Activated CD4-positive, alpha-beta memory T cell treated with anti-CD3 and anti-CD28 coated beads for 36 hours (primary cell): ENCODE results near the gene ZNF536. TPM values are rescaled to one million over a fixed set of nuclear protein-coding genes. Genes with fewer than 3 reads are reported as not detected.

Source experiments
- CTCF ChIA-PET: fragments of 350-600 bp; sonication (Branson Sonifier 250); formaldehyde crosslinking; loops from one replicate; lab custom pipeline; 2021; ENCODE audit warnings: antibody characterized with exemption, inconsistent platforms; lab: Charles Lee
- POLR2A ChIA-PET: fragments of 350-600 bp; sonication (Branson Sonifier 250); formaldehyde crosslinking; loops from one replicate; lab custom pipeline; 2021; ENCODE audit warnings: antibody characterized with exemption; lab: Charles Lee
- DNase-seq: peaks from one replicate; pipeline ENCODE4 v3.0.0-alpha.2; 2020
- H3K27ac Mint-ChIP-seq: one replicate; pipeline ENCODE4 v1.8.0; 2021; ENCODE audit warnings: mixed read lengths
- H3K27me3 Mint-ChIP-seq: one replicate; pipeline ENCODE4 v1.8.0; 2021; ENCODE audit warnings: mixed read lengths
- H3K36me3 Mint-ChIP-seq: one replicate; pipeline ENCODE4 v1.8.0; 2021; ENCODE audit warnings: mixed read lengths
- H3K4me1 Mint-ChIP-seq: one replicate; pipeline ENCODE4 v1.8.0; 2021; ENCODE audit warnings: low read depth, mixed read lengths
- H3K4me3 Mint-ChIP-seq: one replicate; pipeline ENCODE4 v1.8.0; 2021; ENCODE audit warnings: mild to moderate bottlenecking, mixed read lengths
- H3K9me3 Mint-ChIP-seq: one replicate; pipeline ENCODE4 v1.8.0; 2021; ENCODE audit warnings: mixed read lengths
- intact Hi-C: fragments of 100-400 bp; cut with micrococcal nuclease; formaldehyde crosslinking; loops from one replicate; pipeline ENCODE4 v1.15.1; 2023
- total RNA-seq, 2 experiments: library from RNA; stranded (reverse); gene quantifications; one replicate each; pipeline ENCODE4 v1.2.3, GENCODE V29; 2021

The ZNF536 gene
- total RNA-seq, 2 experiments from 2014 or later, result not detected

GRCh38 chr19:30549151-30549550 lies 177.0 kb downstream of the ZNF536 start:
- Mint-ChIP-seq H3K36me3 (no peaks in the 10 kb centered on the region), H3K9me3 (no peaks in the 10 kb centered on the region), H3K4me1 (no peaks in the 10 kb centered on the region), H3K27ac (no peak overlapping the region), H3K4me3 (no peak overlapping the region), H3K27me3 (peaks cover 1% of the 10 kb centered on the region)
- intact Hi-C loops, result no loop called here
- ChIA-PET CTCF (no interaction called here), POLR2A (no interaction called here)
- DNase-seq, result no peak

DNA sequence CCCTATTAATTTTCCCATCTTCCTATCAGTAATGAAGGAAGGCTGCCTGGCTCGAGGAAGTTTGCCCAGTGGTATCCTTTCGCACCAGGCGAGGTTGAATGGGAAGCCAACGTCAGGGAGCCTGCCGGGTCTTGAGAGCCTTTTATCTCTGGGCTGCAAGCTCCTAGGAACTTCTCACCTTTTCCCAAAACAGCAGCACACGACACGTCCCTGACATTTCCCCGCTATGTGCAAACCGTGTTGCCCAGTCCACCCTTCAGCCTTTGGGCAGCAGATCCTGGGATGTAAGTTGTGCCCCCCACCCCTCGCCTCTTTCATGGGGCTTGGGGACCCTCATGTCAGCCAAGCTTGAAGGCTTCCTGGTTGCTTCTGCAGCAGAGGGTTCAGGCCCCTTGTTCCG lies 179.1 kb downstream of the ZNF536 start:
- H3K36me3 Mint-ChIP-seq, result no peaks in the 10 kb centered on the region
- no peak overlapping the region for H3K4me3 Mint-ChIP-seq
- H3K9me3 Mint-ChIP-seq, result no peaks in the 10 kb centered on the region
- no peak for DNase-seq
- POLR2A ChIA-PET, result no interaction called here
- no peak overlapping the region for H3K27ac Mint-ChIP-seq
- no peaks in the 10 kb centered on the region for H3K4me1 Mint-ChIP-seq
- intact Hi-C loops, result no loop called here
- H3K27me3 Mint-ChIP-seq, result peaks cover 1% of the 10 kb centered on the region
- CTCF ChIA-PET, result no interaction called here

- intact Hi-C loops, result no loop called here
Observed at GRCh38 chr19:30552593-30552992, 180.4 kb downstream of the ZNF536 start.

DNA sequence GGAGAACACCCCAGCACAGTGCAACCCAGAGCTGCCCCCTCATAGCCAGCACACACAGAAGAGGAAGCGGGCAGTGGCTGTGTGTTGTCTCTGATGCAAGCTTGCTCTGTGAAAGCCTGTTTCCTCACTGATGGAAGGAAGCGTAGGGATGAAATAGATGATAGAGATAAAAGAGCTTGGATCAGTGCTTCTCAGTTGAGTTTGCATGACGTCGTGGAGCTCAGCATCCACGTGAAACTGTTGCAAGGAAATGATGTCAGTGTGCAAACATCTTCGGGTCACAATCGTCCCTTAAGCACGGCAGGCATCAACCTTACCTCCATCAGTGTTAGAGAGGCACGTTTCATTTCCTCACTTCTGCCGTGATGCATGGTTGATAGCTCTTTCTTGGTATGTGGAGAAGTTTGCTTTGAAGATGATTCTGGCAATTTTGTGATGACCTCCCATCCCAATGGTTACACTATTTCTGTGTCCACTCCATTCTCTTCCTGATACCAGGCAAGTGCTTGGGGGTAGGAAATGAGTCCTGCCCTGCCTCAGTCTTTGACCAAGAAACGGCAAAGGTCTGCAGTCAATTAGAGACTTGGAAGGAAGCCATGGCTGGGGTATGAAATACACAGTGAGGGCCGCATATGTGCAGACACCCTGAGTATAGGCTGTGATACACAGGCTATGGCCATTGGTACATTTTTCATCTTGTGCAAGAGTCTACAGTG lies 183.0 kb downstream of the ZNF536 start:
- H3K36me3 Mint-ChIP-seq, result no peaks in the 10 kb centered on the region
- H3K4me1 Mint-ChIP-seq, result no peaks in the 10 kb centered on the region
- no peak overlapping the region for H3K4me3 Mint-ChIP-seq
- ChIA-PET CTCF (no interaction called here), POLR2A (no interaction called here)
- H3K27me3 Mint-ChIP-seq, result peaks cover 1% of the 10 kb centered on the region
- DNase-seq, result no peak
- H3K27ac Mint-ChIP-seq, result no peak overlapping the region
- no peaks in the 10 kb centered on the region for H3K9me3 Mint-ChIP-seq
- intact Hi-C loops, result no loop called here

More at GRCh38 chr19:30552593-30552992, 180.4 kb downstream of the ZNF536 start:
- Mint-ChIP-seq H3K27me3 (peaks cover 1% of the 10 kb centered on the region), H3K4me1 (no peaks in the 10 kb centered on the region), H3K4me3 (no peak overlapping the region), H3K36me3 (no peaks in the 10 kb centered on the region), H3K9me3 (no peaks in the 10 kb centered on the region), H3K27ac (no peak overlapping the region)
- CTCF ChIA-PET, result no interaction called here
- POLR2A ChIA-PET, result no interaction called here
- no peak for DNase-seq

- no peaks in the 10 kb centered on the region for H3K4me1 Mint-ChIP-seq
- H3K9me3 Mint-ChIP-seq, result no peaks in the 10 kb centered on the region
- ChIA-PET CTCF (no interaction called here), POLR2A (no interaction called here)
- H3K4me3 Mint-ChIP-seq, result no peak overlapping the region
- no peak overlapping the region for H3K27ac Mint-ChIP-seq
- DNase-seq, result no peak
- H3K36me3 Mint-ChIP-seq, result no peaks in the 10 kb centered on the region
- intact Hi-C loops, result no loop called here
- peaks cover 1% of the 10 kb centered on the region for H3K27me3 Mint-ChIP-seq
Observed at GRCh38 chr19:30555791-30556110, 183.6 kb downstream of the ZNF536 start.

DNA sequence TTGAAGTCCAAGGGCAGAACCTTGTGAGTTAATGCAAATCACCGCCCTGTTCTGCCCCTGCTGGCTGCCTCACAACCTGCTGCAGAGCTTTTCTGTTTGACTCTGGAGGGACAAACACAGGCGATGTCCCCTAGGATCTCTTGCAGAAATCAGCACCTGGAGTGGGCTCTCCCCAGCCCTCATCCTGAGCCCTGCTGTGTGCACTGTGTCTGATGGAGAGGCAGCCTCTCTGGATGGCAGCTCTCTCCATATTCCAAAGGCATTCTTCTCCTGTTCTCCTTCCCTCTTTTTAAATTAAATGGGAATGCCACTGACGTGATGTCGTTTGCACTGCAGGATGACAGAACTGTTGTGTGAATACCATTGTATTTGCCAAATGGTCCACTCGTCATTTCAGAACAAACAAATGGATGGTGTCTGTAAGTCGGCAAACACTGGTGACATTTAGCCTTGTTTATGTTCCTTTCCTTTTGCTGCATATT lies 184.1 kb downstream of the ZNF536 start:
- POLR2A ChIA-PET, result no interaction called here
- Mint-ChIP-seq H3K27me3 (peaks cover 1% of the 10 kb centered on the region), H3K27ac (no peak overlapping the region), H3K4me3 (no peak overlapping the region), H3K9me3 (no peaks in the 10 kb centered on the region), H3K4me1 (no peaks in the 10 kb centered on the region), H3K36me3 (no peaks in the 10 kb centered on the region)
- DNase-seq, result no peak
- intact Hi-C loops, result no loop called here
- CTCF ChIA-PET, result no interaction called here

DNA sequence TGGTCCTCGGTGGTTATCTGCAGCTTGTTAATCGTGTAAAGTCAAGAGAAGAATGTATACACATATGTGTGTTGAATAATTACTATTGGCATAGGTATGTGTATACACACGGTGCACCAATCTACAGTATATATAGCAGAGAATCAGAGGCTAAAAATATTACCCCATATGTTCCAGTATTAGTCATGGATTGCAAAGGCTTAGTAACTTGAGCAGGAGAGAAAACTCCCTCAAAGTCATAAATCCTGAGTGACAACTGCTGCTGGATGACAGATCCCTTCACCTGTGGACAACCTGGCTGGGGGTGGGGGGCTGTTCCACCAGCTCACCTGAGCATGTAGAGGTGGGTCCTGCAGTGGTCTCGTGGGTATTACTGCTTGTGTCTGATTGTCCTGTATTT lies 185.0 kb downstream of the ZNF536 start:
- no peak overlapping the region for H3K4me3 Mint-ChIP-seq
- CTCF ChIA-PET, result no interaction called here

DNA sequence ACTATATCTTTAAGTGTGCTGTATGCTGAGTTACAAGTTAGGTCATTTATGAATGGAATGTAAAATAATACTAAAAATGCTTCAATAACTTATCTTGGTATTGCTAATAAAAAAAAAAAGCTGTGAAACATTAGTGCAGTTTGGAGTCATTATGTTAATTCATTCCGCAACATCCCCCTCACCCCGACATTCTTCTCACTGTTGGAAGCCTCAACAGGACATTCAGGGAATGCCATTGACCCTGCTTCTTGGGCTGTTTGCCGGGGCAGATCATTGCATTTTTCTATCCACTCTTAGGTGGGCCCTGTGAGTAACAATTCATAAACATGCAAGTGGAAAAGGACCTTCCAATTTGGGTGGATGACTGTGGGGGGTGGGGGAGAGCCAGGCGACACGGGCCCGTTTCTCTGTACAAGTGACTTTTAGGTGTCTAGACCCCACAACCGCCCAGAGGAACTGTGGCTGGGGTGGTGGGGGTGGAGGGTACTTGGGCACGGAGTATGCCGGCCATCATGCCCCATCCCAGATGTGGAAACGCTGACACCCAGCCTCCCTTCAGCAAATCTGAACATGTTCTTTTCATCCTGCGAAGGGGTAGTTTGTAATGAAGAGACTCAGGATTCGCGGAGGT lies 185.9 kb downstream of the ZNF536 start:
- no peak overlapping the region for H3K4me3 Mint-ChIP-seq
- CTCF ChIA-PET, result interaction anchor here (0.6 kb wide), 1 partner anchor 396 kb away, joined by 3 read pairs; no protein-coding TSS in a partner anchor
- H3K9me3 Mint-ChIP-seq, result no peaks in the 10 kb centered on the region
- intact Hi-C loops, result no loop called here
- no peaks in the 10 kb centered on the region for H3K36me3 Mint-ChIP-seq
- H3K27ac Mint-ChIP-seq, result no peak overlapping the region
- no peaks in the 10 kb centered on the region for H3K4me1 Mint-ChIP-seq
- no peak for DNase-seq
- POLR2A ChIA-PET, result no interaction called here
- H3K27me3 Mint-ChIP-seq, result peaks cover 1% of the 10 kb centered on the region

More for the DNA sequence above, 185.0 kb downstream of the ZNF536 start:
- POLR2A ChIA-PET, result no interaction called here
- Mint-ChIP-seq H3K4me1 (no peaks in the 10 kb centered on the region), H3K9me3 (no peaks in the 10 kb centered on the region), H3K36me3 (no peaks in the 10 kb centered on the region), H3K27ac (no peak overlapping the region), H3K27me3 (peaks cover 1% of the 10 kb centered on the region)
- DNase-seq, result no peak
- intact Hi-C loops, result no loop called here

- no peak overlapping the region for H3K4me3 Mint-ChIP-seq
- H3K27ac Mint-ChIP-seq, result no peak overlapping the region
- H3K9me3 Mint-ChIP-seq, result no peaks in the 10 kb centered on the region
- intact Hi-C loops, result no loop called here
- no peaks in the 10 kb centered on the region for H3K36me3 Mint-ChIP-seq
- no peak for DNase-seq
- H3K27me3 Mint-ChIP-seq, result no peaks in the 10 kb centered on the region
- ChIA-PET CTCF (interaction anchor here (0.6 kb wide), 1 partner anchor 395 kb away, joined by 3 read pairs; no protein-coding TSS in a partner anchor), POLR2A (no interaction called here)
- no peaks in the 10 kb centered on the region for H3K4me1 Mint-ChIP-seq
Observed at GRCh38 chr19:30558793-30559192, 186.6 kb downstream of the ZNF536 start.

DNA sequence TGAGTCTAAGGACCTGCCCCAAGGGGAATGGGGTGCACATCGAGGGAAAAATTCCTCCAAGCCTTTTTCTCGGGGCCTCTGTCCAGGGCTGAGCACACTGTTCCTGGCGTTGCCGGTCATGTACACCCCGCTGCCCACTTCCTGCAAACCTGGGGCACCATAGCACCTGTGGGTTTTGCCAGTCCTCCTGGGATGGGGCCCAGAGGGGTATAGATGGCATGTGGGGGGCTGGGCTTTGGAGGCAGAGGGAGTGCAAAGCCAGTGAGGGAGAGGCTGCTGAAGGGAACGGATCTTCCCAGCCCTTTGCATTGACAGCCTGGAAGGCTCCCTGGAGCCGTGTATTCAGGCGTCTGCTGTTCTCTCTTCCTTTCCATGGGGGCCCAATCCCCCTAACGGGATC lies 187.3 kb downstream of the ZNF536 start:
- no peaks in the 10 kb centered on the region for H3K36me3 Mint-ChIP-seq
- H3K9me3 Mint-ChIP-seq, result no peaks in the 10 kb centered on the region
- H3K27me3 Mint-ChIP-seq, result no peaks in the 10 kb centered on the region
- H3K4me3 Mint-ChIP-seq, result no peak overlapping the region
- H3K27ac Mint-ChIP-seq, result no peak overlapping the region
- ChIA-PET POLR2A (no interaction called here), CTCF (no interaction called here)
- intact Hi-C loops, result no loop called here
- no peak for DNase-seq
- no peaks in the 10 kb centered on the region for H3K4me1 Mint-ChIP-seq

DNA sequence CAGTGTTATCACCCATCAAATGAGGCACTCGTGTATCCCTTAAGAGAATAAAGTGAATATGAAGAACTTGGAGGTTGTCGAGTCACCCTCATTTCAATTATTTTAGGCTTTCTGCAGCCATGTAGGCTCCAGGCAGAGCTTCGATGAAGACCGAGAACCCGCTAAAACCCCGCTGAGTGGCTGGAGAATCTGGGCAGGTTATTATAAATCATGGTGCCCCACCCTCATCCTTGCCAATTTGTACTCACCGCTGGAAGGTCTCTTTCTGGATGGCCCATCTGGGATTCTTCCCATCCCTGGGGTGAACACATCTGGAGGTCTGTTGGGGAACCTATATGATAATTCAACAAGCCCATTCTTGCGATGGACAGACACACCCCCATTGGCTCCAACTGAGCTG lies 190.8 kb downstream of the ZNF536 start:
- Mint-ChIP-seq H3K36me3 (no peaks in the 10 kb centered on the region), H3K4me3 (no peak overlapping the region), H3K9me3 (no peaks in the 10 kb centered on the region), H3K4me1 (no peaks in the 10 kb centered on the region), H3K27ac (no peak overlapping the region), H3K27me3 (no peaks in the 10 kb centered on the region)
- CTCF ChIA-PET, result no interaction called here
- intact Hi-C loops, result no loop called here
- DNase-seq, result no peak
- POLR2A ChIA-PET, result no interaction called here

- Mint-ChIP-seq H3K27me3 (no peaks in the 10 kb centered on the region), H3K27ac (no peak overlapping the region), H3K9me3 (no peaks in the 10 kb centered on the region), H3K4me1 (no peaks in the 10 kb centered on the region), H3K4me3 (no peak overlapping the region), H3K36me3 (no peaks in the 10 kb centered on the region)
- ChIA-PET POLR2A (no interaction called here), CTCF (no interaction called here)
- intact Hi-C loops, result no loop called here
- DNase-seq, result no peak
Observed at GRCh38 chr19:30563691-30564090, 191.5 kb downstream of the ZNF536 start.

DNA sequence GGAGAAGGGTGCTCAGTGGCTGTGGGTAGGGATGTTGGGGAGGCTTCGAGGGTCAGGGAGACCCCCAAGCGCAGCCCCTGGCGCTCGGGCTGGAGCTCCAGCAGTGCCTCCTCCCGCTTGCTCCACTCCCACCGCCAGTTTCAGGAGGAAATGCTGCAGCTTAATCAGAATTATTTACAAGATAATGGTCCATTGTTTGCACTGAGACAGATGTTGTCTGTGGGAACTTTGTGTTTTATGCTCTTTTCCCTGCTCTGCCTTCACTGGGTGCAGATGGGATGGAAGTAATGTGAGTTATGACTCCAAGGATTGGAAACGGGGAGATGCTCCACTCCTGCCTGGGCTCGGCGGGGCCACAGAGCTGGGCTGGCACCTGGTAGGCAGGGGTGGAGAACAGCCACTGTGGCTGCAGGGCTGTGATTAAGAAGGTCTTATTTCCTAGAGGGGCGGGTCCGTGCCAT lies 192.4 kb downstream of the ZNF536 start:
- H3K4me1 Mint-ChIP-seq, result no peaks in the 10 kb centered on the region
- H3K36me3 Mint-ChIP-seq, result no peaks in the 10 kb centered on the region
- intact Hi-C loops, result no loop called here
- no peak overlapping the region for H3K4me3 Mint-ChIP-seq
- no peak overlapping the region for H3K27ac Mint-ChIP-seq
- H3K27me3 Mint-ChIP-seq, result no peaks in the 10 kb centered on the region
- ChIA-PET POLR2A (no interaction called here), CTCF (no interaction called here)
- no peaks in the 10 kb centered on the region for H3K9me3 Mint-ChIP-seq
- DNase-seq, result no peak
